ENCODE data around the gene SYT12.

DNA sequence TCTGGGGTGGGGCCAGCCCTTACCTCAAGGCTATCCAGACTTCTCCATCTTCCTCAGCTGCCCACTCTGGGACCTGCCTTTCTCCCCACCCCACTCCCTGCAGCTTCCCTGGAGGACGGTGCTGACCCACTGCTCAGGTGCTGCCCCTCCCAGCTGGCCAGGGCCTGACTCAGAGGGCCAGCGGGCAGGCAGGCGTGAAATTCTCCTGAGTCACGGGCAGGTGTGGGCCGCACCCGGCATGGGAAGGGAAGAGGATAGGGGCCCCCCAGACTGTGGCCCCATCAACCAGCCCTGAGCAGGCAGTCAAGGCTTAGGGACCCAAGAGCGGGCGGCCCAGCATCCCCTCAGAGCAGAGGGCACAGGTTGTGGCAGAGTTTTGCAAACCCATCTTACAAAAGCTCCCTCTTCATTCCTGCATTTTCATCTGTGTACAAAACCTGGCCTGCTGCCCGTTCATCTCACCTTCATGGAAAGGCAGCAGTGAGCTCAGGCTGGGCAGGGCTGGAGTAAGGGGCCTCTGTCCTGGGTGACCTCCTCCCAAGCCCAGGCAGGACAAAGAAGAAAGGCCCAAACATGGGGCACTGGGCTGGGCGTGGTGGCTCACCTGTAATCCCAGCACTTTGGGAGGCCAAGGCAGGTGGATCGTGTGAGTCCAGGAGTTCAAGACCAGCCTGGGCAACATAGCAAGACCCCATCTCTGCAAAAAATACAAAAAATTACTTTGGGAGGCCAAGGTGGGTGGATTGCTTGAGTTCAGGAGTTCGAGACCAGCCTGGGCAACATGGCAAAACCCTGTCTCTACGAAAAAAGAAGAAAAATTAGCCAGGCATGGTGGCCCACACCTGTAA lies 39.8 kb downstream of the SYT12 start:
- TF ChIP-seq, protein P1, sequence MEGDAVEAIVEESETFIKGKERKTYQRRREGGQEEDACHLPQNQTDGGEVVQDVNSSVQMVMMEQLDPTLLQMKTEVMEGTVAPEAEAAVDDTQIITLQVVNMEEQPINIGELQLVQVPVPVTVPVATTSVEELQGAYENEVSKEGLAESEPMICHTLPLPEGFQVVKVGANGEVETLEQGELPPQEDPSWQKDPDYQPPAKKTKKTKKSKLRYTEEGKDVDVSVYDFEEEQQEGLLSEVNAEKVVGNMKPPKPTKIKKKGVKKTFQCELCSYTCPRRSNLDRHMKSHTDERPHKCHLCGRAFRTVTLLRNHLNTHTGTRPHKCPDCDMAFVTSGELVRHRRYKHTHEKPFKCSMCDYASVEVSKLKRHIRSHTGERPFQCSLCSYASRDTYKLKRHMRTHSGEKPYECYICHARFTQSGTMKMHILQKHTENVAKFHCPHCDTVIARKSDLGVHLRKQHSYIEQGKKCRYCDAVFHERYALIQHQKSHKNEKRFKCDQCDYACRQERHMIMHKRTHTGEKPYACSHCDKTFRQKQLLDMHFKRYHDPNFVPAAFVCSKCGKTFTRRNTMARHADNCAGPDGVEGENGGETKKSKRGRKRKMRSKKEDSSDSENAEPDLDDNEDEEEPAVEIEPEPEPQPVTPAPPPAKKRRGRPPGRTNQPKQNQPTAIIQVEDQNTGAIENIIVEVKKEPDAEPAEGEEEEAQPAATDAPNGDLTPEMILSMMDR (IDR thresholded peaks at IDR 0.05), result no peak
- TF ChIP-seq EZH2 (IDR thresholded peaks at IDR 0.05) (no peak), EZH2phosphoT487 (IDR thresholded peaks at IDR 0.05) (no peak)

Measured in neural progenitor cell (in vitro differentiated cells).